Left hindlimb (tissue), 1 donor: ENCODE measurements around the gene TMEM273.

ENCODE experiments used
- DNase-seq: peaks from one replicate; pipeline ENCODE4 v3.0.0-alpha.2; 2018

Gene TMEM273

GRCh38 chr10:49175587-49176309, 12.4 kb downstream of the TMEM273 start:
- DNase-seq, result no peak

- DNase-seq, result no peak
Measured at GRCh38 chr10:49174926-49175500, 13.2 kb downstream of the TMEM273 start.

DNA sequence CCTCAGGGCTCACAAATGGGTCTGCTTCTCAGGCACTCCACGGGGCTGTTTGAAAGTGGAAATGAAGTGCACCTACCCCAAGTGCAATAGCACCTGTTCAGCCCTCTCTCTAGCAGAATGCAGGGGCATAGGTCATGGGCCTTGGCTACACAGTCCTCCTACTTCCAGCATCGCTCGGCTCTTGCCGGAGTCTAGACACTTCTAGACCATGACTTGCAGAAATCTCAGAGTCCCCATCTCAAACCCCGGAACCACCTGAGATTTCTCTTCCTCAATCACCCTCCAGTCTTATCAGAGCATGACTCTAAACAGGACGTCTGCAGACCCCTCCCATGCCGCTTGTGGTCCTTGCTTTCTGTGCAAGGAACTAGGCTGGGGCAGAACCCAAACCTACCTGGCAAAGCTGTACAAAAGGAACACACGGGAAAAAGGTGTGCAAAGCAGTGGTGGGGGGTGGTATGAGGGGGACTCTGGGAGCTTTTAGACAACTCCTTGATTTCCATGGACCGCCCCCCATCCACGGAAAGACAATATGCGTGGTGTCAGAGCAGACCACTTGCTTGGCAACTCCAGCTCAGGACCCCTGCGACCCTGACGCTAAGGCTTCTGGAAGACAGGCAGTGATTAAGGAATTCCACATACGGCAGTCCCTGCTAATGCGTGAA, 13.8 kb downstream of the TMEM273 start:
- DNase-seq, result no peak

GRCh38 chr10:49173853-49174252, 14.3 kb downstream of the TMEM273 start:
- no peak for DNase-seq

DNA sequence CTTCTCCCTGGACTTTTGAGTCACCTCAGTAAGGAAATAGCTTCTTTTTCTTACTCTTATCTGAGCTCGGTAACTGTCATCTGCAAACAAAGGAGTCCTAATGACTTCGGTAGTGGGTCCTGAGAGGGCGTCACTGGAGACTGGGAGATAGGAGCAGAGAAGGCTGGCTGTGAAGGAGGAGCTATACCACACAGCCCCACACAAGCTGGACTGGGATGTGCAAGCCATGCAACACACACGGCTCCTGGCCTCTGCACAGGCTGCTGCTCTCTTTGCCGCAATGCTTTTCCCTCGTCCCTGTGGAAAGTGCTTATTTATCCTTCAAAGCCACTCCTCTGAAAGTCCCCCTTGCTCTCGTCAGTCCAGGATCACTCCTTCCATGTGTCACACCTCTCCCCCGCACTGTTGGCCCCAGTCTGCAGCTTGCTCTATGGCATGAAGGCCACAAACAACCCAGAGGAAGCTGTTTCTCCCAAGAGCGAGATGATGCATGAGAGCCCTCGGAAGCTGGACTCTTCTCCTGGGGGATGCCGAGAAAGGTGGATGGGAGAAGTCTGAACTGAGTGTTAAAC, 14.9 kb downstream of the TMEM273 start:
- DNase-seq, result no peak

DNA sequence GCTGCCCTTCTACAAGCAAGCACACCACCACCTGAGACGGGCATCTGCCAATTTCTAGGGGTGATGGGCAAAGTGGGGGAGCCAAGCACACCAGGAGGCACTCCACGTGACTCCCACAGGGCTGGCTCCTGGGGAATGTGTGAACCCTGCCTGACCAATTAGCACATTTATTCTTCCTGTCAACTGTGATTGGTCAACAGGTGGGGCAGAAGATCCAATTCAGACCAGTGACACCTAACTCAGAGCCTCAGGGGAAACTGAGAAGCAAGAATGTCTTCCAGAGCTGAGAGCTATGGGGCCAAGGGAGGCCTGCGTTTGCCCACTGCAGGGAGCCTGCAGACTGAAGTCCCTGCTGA, 15.4 kb downstream of the TMEM273 start:
- no peak for DNase-seq

DNA sequence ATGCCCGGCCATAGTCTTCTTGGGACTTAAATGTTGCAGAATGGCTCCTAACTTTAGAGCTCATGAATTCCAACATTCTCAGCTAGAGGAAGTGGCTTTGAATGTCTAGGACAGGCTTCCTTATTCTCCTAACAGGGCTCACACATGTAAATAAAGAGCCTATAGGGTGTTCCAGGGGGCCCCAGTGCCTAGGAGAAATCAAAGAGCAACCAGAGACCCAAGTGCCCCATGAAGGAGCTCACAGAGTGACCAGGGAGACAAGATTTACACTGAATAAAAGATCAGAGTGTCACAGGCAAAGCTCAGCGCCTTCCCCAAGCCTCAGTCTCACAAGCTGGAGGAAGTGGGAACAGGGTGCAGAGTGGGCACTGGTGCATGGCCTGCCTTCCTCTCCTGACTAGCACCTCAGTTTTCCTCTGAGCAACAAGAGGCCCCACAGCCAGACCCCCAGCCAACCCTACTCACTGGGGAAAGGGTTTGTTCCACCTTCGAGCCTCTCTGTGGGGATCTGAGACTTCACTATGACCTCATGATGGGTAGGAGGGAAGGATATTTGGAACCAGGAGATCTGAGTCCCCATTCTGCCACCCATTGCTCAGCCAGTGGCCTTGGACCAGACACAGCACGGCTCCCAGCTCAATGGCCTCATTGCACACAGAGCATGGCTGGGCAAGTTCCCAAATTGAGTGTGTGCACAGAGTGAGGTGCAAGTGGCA, 16.0 kb downstream of the TMEM273 start:
- DNase-seq, result no peak

- DNase-seq, result no peak
Measured at GRCh38 chr10:49171326-49172060, 16.7 kb downstream of the TMEM273 start.

DNA sequence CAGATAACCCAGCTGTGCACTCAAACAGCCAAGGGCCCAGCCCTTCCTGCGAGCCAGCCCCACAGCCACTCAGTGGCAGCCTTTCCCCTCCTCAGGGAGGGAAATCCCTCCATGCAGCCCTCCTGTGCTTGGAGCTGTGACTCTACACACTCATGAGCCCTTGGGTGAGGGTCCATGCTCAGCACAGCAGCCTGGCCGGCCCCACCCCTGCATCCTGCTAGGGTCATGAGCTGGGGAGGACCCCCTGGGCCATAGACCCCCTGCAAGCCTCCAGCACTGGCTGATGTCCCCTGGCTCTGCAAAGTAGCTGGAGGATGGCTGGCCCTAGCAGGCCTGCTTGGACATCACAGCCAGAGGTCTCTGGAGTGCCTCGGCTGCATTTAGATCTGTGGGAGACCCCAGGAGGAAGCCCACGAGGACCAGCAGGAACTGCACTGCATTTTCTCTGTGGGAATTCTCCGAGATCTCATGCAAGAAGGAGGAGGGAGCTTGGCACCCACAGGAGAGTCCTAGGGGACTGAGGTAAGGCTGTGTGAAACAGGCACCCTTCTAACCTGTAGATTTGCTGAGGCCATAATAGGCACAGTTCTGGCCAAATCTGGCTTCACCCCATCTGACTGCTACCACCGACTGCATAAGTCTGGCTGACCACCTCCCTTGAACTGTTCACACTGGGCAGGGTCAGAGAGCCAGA, 17.4 kb downstream of the TMEM273 start:
- DNase-seq, result no peak

DNA sequence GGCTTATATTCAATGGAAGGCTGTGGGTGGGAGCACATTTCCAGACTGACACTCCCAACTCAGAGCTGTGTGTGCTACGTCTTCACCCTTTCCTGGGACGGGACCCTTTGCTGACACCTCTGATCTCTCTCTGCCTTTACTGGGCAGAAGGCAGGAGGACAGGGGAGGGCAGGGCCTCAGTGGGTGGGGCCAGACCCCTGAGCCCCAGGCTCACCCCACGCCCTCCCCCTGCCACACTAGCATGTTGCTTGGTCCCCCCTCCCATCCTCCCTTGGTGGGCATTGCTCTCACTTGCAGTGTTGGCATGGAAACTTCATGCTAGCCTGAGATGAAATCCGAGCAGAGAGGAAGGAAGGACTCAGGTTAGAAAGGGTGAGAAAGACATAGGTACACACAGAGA, 18.4 kb downstream of the TMEM273 start:
- no peak for DNase-seq

- DNase-seq, result no peak
Measured at GRCh38 chr10:49168831-49169500, 19.2 kb downstream of the TMEM273 start.

DNA sequence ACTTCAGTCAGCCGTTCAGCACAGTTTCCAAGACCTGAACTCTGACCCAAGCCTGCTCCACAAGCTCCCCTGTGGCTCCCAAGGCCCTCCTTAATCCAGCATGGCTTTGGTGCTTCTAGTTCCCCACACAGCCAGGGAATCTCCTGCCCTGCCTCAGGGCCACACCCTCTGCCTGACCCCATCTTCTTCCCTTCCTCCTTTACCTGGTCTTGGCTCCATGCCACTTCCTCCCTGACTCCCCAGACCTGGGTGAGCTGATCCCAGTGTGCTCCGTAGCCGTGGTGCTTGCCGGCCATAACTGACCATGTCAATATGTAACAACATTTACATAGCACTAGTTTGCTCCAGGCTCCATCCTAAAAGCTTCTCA, 20.0 kb downstream of the TMEM273 start:
- no peak for DNase-seq

DNA sequence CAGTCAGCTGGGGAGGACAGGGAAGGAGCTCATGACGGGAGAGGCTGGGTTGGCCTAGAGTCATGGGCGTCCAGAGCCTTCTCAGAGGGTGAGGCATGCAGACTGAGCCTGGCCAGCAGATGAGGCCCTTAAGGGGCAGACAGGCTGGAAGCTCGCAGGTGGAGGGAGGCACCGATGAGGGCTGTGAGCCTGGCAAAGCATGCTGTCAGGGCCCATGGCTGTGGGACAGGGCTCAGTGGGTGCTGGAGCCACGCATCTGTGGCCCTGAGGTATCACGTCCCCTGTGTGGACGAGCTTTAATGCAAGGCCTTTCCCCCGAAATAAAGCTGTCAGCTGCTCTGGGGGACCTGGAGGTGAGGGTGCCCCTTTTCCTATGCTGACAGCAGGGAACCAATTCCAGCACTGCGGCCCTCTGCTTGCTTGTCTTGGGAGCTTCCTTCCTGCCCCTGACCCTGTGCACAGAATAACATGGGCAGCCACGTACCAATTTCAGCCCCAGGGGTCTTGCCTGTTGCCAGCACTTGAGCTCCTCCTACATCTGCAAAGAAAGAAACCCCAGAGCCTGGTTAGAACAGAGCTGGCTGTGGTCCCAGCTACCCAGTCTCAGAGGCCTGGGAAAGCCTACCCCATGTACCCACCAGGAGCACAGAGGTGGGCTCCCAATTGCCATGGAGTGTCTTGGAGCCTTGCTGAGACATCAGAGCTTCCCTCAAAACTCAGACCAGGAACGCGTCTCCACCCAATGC, 20.6 kb downstream of the TMEM273 start:
- DNase-seq, result no peak

DNA sequence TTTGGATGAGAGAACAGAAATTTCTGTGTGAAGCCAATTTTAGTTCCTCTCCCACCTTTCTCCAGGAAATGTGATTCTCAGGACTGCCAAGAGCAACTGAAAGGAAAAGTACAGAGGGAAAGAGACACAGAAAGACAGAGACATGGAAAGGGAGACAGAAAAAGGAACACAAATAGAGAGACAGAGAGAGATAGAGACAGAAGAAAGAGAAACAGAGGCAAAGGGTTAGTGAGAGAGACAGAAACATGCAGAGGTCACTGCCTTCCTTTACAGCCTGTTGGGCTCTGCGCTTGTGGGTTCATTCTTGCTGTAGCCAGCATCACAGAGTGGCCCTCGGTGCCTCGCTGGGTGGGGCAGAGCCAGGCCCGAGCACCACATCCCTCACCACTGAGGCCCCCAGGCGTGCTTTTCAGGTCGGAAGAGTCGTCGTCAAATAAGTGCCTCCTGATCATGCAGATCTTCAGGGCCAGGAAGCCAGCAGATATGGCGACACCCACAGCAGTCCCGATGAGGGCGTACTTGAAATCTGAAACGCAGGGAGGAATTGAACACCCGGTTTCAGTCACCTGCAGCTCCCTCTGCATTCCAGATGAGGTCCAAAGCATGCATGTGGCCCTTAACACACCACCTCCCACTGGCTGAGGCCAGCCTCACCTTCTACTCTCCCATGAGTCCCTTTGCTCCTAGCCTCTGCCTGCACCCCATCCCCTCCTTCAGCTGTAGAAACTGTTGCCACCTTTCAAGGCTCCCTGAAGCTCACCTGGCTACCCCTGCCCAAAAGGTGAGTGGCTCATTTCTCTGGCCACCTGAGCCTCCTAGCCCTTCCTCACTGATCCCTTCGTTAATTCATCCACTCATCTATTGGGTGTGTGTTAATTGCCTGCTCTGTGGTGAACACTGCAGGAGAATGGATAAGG, 21.4 kb downstream of the TMEM273 start:
- DNase-seq, result no peak

DNA sequence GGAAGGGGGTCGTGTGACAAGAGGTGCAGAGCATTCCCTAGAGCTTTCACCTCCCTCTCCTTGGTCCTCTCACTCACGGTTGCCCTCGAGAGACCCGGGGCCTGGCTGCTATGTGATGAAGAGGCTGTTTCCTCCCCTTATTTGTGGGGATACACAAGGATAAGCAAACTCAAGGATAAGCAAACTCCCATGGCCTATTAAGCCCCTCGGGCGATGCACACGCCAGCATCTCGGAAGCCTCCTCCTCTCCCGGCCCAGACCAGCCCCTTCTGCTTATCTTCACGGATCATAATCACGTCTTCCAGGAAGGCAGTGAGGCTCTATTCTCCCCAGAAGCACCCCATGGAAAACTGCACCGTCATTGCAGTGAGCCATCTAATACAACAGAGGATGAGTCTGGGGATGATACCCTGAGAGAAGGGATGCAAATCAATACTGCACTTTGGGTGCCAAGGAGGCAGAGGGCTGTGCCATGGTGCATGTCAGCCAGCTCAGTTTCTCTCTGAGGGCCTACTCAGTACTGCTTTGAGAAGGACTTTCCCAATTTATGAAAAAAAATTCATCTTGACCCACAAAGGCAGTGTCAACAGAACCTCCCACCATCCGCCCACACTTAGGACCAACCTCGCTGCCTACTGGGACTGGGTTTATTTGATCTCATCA, 22.2 kb downstream of the TMEM273 start:
- no peak for DNase-seq

DNA sequence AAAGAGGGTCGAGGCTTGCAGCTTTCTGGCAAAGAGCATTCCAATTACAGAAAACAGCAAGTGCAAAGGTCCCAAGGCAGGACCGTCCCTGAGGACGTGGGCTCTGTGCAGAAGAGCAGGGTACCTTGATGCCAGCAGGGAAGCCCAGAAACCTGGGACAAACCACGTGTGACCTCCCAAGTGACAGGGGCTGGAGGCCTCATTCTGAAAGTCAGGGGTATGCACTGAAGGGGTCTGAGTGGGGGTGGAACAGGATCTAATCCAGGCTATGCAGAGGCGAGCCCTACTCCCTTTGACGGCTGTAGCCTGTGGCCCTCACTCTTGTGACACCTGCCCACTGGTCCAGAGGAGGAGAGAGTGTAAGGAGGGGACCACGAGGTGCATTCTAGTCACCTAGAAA, 22.9 kb downstream of the TMEM273 start:
- no peak for DNase-seq

DNA sequence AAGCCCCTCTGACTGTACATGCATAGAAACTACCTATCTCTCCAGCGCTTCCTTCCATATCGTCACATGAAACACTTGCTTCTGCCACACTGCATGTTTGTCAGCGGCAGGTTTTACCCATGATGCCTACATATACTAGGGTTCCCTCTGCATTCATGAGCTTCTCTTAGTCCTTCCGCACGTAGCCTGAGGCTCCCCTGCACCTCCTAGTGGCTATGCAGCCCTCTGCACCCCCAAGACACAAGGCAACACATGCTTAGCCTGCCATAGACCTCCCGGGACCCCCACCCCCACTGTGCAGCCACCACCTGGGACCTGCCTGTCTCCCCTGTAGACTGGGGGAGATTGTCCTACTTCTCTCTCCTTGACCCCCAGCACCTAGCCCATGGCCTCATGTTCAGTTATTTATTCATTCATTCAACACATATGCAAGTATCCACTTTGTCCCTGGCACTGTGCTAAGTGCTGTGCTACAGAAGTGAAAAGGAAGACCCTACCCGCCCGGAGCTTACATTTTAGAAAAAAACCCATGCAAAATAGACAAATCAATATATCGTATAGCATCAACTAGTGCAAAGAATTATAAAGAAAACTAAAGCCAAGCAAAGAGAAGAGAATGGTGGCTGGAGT, 23.5 kb downstream of the TMEM273 start:
- DNase-seq, result no peak

- DNase-seq, result no peak
Measured at GRCh38 chr10:49163741-49164140, 24.4 kb downstream of the TMEM273 start.
